ENCODE data around the gene TMEM74B.

- TF ChIP-seq YY1 (IDR thresholded peaks at IDR 0.05; ENCODE audit: low read depth), result no peak
- TF ChIP-seq CEBPB (IDR thresholded peaks at IDR 0.05), result no peak
- no peak for TF ChIP-seq CREB1 (IDR thresholded peaks at IDR 0.05; ENCODE audit: low read depth)
- no peak for TF ChIP-seq REST (IDR thresholded peaks at IDR 0.05; ENCODE audit: low read depth)
Observed at GRCh38 chr20:1178103-1178502, 6.7 kb downstream of the TMEM74B start.

Data from Ishikawa (cell line).